CD4-positive, alpha-beta T cell treated with Interleukin-15 for 1 hour (primary cell): Measurements from ENCODE around the gene ASTE1.

Experiments used
- DNase-seq: peaks from one replicate; pipeline ENCODE4 v3.0.0-alpha.2; 2020

Gene ASTE1

GRCh38 chr3:131026321-131027151 is at the start of gene ASTE1, which contains the start of gene NEK11:
TSS of gene ASTE1 (minus strand) at chr3:131026825. CDS start at chr3:131025306, 1,519 bp downstream.
TSS of gene NEK11 (plus strand) at chr3:131026877. CDS start at chr3:131029709, 2,832 bp downstream.
- peak; percentile 92 for DNase-seq

GRCh38 chr3:131075632-131076328 is 49.2 kb upstream of the ASTE1 start:
- no peak for DNase-seq

DNA sequence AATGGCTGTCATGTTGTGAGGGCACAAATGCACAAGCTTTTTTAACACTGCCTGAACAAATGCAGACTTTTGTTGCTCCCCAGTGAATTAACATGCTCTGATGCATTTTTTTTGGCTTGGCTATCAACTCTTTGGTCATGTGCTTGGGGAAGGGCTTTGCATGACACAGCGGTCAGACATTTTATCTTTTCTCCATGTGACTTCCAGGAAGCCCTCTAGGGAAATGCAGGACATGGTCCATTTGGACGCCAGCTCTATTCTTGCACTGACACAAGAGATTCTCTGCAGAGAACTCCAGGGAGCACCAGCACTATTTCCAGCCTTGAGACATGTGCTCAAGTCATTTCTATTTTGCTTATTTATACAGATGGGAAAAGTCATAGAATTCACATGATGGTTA is 46.2 kb upstream of the ASTE1 start:
- DNase-seq, result no peak

DNA sequence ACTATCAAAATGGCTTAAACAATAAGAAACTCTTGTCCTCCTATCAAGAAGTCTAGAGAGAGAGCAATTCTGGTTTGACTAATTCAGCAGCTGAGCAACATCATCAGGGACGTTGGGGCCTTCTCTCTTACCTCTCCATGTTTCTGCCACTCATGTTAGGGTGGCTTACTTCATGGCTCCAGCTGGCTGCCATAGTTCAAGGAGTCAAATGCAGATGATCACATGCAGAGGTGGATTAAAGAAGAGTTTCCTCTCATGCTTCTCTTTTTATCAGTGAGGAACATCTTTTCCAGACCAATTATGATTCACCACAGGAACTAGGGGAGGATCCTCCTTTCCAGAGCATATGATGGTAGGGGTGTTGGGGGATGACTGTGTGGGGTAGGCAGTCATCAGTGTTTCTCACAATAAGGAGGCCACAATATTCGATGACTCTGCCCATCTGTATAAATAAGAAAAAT is 45.5 kb upstream of the ASTE1 start:
- DNase-seq, result no peak

DNA sequence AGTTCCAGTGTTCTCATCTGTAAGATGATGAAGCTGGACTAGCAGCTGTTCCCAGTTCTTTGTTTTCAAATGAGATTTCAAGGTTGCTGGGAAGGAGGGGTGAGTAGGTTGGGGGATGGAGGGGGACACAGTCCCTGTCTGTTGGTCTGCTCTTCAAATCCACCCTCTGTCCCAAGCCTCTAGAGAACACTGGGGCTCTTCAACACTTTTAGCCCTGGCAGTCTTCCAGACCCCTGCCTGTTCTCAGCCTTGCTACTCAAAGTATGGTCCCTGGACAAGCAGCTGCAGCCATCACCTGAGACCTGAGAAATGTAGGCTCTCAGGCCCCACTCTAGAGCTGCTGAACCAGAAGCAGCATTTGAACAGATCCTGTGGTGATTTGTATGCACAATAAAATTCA is 41.4 kb upstream of the ASTE1 start:
- no peak for DNase-seq

DNA sequence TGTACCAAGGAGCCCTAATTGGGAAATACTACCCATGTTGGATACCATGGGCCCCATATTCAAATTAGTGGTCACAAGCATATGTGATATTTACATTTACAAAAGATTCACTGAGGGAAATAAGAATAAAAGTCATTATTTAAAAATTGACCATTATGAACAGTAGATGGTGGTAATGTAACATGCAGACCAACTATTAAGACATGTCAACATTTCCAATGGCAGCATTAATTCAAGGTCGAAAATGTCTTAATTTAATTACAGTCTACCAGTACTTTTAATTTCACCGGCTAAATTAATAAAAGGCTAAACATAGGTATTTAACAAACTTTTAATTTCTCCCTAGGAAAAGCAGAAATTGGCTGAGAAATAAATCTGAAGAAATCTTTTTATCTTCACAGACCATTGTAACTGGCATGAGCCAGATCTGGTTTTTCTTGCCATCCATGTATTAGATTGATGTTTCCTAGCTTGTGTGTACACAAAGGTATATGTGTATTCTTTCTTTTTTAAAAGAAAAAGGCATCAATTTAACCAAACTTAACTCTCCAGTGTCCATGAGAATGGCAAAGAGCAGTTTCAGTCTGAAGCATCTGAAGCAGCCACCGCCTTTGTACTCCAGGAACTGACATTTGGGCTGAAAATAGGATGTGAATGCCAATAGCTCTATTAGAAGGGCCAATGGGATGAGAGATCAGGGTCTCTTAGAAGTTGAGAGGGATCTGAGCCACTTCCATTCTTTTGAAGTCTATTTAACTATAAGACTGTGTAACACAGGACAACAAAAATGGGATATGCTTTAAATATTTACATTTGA is 26.6 kb upstream of the ASTE1 start:
- DNase-seq, result no peak

DNA sequence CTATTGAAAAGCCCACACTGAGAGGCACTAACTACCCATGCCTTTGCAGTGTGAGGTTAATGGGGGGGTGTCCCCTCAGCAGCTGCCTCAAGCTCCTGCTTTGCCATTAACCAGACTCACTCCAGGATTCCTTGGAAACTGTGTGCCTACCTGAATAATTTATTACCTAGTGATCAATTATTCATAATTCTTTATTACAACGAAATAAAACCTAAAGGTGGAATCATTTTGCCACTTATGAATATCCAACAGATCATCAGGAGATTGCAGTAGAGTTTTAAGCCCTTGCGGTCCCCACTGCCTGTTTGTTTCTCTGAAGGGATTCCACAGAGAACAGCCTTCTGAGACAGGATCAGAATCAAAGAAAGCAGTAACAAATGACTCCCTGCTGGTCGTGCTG is 23.4 kb upstream of the ASTE1 start:
- DNase-seq, result no peak

- no peak for DNase-seq
Observed at GRCh38 chr3:131048030-131048429, 21.4 kb upstream of the ASTE1 start.

GRCh38 chr3:131047582-131047981 is 21.0 kb upstream of the ASTE1 start:
- DNase-seq, result no peak

DNA sequence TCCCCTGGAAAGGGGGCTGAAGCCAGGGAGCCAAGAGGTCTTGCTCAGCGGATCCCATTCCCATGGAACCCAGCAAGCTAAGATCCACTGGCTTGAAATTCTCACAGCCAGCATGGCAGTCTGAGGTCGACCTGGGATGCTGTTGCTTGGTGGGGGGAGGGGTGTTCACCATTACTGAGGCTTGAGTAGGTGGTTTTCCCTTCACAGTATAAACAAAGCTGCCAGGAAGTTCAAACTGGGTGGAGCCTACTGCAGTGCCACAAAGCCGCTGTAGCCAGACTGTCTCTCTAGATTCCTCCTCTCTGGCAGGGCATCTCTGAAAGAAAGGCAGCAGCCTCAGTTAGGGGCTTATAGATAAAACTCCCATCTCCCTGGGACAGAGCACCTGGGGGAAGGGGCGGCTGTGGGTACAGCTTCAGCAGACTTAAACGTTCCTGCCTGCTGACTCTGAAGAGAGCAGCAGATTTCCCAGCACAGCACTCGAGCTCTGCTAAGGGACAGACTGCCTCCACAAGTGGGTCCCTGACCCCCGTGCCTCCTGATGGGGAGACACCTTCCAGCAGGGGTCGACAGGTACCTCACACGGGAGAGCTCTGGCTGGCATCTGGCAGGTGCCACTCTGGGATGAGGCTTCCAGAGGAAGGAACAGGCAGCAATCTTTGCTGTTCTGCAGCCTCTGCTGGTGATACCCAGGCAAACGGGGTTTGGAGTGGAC is 15.8 kb upstream of the ASTE1 start:
- DNase-seq, result peak; percentile 46

DNA sequence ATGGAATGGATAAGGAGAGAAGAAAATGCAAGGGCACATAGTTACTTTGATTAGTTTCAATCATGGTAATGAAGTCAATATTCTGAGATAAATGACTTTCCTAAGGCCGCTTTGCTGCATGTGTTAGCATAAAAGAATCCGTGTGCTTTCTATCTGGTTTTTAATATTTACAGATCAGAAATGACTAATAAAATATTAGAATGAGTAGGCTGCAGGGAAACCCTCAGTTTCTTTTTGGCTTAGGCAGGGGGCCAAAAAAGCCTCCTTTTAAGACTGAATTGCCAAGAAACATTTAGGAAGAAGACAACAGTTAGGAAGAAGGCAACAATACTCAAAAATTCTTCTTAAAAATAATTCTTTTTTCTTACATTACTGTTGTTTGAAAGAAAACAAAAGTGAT is 11.7 kb upstream of the ASTE1 start:
- no peak for DNase-seq

DNA sequence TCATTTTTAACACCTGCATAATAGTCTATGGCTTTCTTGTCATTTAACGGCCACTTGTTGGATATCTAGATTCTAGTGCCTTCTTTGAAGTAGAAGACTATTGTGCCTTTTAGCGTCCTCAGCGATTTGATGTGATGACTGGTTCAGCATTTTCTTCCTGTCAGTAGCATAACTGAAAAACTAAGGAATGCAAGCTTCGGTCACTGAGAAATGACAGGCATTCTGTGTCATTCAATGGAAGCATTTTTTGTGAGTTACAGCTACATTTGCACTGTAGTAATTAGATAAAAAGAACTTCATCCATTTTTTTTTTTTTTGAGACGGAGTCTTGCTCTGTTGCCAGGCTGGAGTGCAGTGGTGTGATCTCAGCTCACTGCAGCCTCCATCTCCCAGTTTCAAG is 10.4 kb upstream of the ASTE1 start:
- no peak for DNase-seq

DNA sequence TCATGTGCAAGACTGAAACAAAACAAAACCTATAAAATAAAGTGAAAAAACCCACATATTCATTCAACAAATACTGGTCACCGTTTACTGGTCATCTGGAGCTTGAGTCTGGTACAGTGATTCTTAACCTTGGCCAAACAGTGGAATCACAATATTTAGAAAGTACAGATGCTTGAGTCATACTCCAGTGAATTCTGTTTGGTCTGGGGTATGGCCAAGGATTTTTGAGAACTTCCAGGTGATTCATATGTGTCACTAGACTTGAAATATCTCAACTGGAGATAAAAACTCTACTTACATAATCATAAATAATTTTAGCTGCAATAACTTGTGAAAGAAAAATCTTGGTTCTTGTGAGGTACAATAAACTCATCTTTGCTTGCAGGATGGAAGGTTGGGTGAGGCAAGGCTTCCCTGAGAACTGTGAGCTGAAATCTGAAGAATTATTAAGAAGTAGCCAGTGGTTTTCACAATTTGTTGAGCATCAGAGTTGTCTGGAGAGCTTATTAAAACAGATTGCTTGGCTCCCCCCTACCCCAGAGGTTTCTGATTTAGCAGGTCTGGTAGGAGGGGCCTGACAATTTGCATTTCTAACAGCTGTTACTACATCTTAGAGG is 9.7 kb upstream of the ASTE1 start:
- DNase-seq, result no peak

DNA sequence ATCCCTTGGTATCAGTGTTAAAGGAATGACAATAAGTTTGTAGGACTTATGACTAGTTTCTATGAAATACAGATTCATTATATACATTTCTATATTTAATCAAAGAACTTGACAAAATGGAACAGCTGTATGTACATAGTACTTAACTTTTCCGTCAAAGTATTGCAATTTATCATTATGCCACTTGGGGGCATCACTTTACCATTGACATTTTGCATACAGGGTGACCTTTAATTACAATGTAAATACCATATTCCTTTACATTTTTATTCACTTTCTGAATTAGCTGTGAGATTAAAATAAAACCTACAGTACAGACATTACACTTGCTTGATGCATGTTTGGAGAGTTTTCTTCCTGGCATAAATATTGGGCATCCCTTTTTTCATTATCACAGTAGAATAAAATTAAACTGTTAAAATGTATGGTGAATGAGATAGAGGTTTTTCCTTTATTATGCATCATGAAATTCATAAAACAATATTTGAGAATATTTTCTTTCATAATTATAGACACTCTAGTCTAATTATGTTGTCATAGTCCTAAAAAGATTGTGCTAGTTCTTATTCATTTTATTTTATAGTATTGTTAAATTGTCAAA is 7.0 kb upstream of the ASTE1 start:
- DNase-seq, result no peak

GRCh38 chr3:131031660-131032059 is 5.0 kb upstream of the ASTE1 start:
- no peak for DNase-seq

GRCh38 chr3:131028844-131029243 is 2.2 kb upstream of the ASTE1 start:
- DNase-seq, result no peak

DNA sequence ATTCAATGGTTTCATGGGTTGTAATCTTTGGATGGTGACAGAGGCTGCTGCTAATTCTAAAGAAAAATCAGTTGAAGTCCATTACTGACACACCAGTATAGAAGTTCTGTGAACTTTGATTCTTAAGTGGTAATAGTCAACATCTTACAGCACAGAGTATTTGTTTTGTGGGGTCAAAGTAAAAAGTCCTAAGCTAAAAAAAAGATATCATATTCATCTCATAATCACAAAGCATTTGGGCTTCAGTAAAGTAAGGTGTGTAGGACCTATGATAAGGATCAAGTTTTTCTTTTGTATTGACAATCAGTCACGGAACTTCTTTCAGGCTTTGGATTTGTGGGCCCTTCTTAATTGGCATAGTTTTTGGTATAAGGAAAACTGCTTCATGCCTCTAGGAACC is 1.1 kb downstream of the ASTE1 start:
- no peak for DNase-seq

DNA sequence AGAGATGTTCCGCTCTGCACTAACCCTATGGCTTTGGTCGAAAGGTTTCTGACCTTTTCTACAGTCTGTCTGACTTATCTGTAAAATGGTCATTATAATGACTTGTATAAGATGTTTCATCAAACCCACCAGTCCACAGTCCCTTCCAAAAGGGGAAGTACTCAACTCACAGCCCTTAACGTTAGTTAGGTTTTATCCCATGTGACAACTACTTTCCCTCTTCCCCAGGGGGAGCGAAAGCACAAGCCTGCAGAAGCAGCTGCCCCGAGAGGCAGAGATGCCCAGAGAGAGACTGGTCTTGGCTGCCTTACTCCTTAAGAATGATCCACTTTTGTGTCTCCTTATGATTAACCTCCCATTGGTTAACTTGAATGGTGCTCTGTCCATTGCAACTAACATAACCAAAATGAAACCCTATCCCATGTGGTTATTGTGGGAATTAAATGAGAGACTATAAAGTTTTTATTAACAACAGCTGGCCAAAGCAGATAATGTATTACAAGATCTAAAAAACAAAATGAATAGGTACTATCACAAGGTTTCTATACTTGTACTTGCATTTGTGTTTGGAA is 6.4 kb downstream of the ASTE1 start:
- DNase-seq, result no peak

- DNase-seq, result no peak
Observed at GRCh38 chr3:131018970-131019369, 7.7 kb downstream of the ASTE1 start.

- no peak for DNase-seq
Observed at GRCh38 chr3:131009698-131010097, 16.9 kb downstream of the ASTE1 start.

DNA sequence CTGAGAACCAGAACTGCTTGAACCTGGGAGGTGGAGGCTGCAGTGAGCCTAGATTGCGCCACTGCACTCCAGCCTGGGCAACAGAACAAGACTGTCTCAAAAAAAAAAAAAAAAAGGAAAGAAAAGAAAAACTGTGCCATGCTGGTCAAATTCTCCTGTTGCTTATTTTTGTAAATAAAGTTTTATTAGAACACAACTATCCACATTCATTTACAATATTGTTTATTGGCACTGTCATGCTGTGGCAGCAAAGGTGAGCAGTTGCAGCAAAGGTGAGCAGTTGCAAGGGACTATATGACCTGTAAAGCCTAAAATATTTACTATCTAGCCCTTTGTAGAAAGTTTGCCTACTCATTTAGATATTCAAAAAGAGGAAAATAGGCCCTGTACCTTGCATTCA is 18.3 kb downstream of the ASTE1 start:
- DNase-seq, result no peak
